A673 (cell line): ENCODE data around the gene GPR101.

Source experiments
- CTCF ChIP-seq: fragments of 300-800, 200-600 bp; sonication (generic); conservative IDR thresholded peaks from 2 replicates; pipeline ENCODE4 v1.5.1; 2017; ENCODE audit warnings: low read depth, mild to moderate bottlenecking, antibody characterized with exemption, low read length, moderate library complexity, mixed read lengths
- EZH2 ChIP-seq: fragments of 200-600 bp; sonication (generic); IDR thresholded peaks from 2 replicates; pipeline ENCODE4 v1.6.1; 2017; ENCODE audit warnings: borderline replicate concordance, low read depth, mild to moderate bottlenecking, mixed read lengths, antibody characterized with exemption, low read length; ENCODE audit not compliant: poor library complexity, severe bottlenecking

GRCh38 chrX:137072396-137072795, 38.6 kb upstream of the GPR101 start:
- no peak for TF ChIP-seq CTCF
- TF ChIP-seq EZH2: no peak
